ENCODE measurements around the gene TANGO2. TPM values are rescaled to one million over a fixed set of nuclear protein-coding genes. Genes with fewer than 3 reads are reported as not detected.

Gene TANGO2
- total RNA-seq, 2 experiments from 2014 or later: 15.7 to 18.3 TPM

- peaks cover 9% of the 10 kb centered on the region for H3K9me3 Mint-ChIP-seq
- intact Hi-C loops (cut with micrococcal nuclease): no loop called here
- no peak for TF ChIP-seq CTCF (IDR thresholded peaks at IDR 0.05)
- CTCF ChIA-PET: no interaction called here
- H3K27ac Mint-ChIP-seq: no peak overlapping the region
- no peak for ATAC-seq
- POLR2A ChIA-PET: no interaction called here
- no peaks in the 10 kb centered on the region for H3K4me1 Mint-ChIP-seq (ENCODE audit: low read depth)
- DNase-seq: no peak
- no peaks in the 10 kb centered on the region for H3K27me3 Mint-ChIP-seq
- no peaks in the 10 kb centered on the region for H3K36me3 Mint-ChIP-seq (ENCODE audit: low read depth)
- H3K4me3 Mint-ChIP-seq: no peak overlapping the region
Observed at GRCh38 chr22:20000246-20001081, 20.4 kb upstream of the TANGO2 start.

- H3K9me3 Mint-ChIP-seq: peaks cover 9% of the 10 kb centered on the region
- ChIA-PET POLR2A (no interaction called here), CTCF (interaction anchor here (1.1 kb wide), 1 partner anchor 271 kb away, joined by 3 read pairs; no protein-coding TSS in a partner anchor)
- H3K4me1 Mint-ChIP-seq (ENCODE audit: low read depth): no peaks in the 10 kb centered on the region
- H3K36me3 Mint-ChIP-seq (ENCODE audit: low read depth): no peaks in the 10 kb centered on the region
- no peak for ATAC-seq
- no peak overlapping the region for H3K4me3 Mint-ChIP-seq
- no peak for TF ChIP-seq CTCF (IDR thresholded peaks at IDR 0.05)
- intact Hi-C loops (cut with micrococcal nuclease): no loop called here
- no peak for DNase-seq
- no peaks in the 10 kb centered on the region for H3K27me3 Mint-ChIP-seq
- H3K27ac Mint-ChIP-seq: no peak overlapping the region
Observed at GRCh38 chr22:20001082-20001638, 19.8 kb upstream of the TANGO2 start.

- ChIA-PET POLR2A (no interaction called here), CTCF (interaction anchor here (1.1 kb wide), 1 partner anchor 272 kb away, joined by 3 read pairs; no protein-coding TSS in a partner anchor)
- DNase-seq: no peak
- Mint-ChIP-seq H3K9me3 (peaks cover 9% of the 10 kb centered on the region), H3K36me3 (ENCODE audit: low read depth) (no peaks in the 10 kb centered on the region), H3K4me3 (no peak overlapping the region), H3K4me1 (ENCODE audit: low read depth) (no peaks in the 10 kb centered on the region), H3K27me3 (no peaks in the 10 kb centered on the region), H3K27ac (no peak overlapping the region)
- intact Hi-C loops (cut with micrococcal nuclease): no loop called here
- ATAC-seq: no peak
- TF ChIP-seq CTCF (IDR thresholded peaks at IDR 0.05): no peak
Observed at GRCh38 chr22:20002128-20002527, 18.8 kb upstream of the TANGO2 start.

GRCh38 chr22:20002636-20003035 lies 18.3 kb upstream of the TANGO2 start:
- H3K27ac Mint-ChIP-seq: no peak overlapping the region
- CTCF ChIA-PET: interaction anchor here (2.0 kb wide), 1 partner anchor 11 kb away, joined by 11 read pairs; no protein-coding TSS in a partner anchor
- peaks cover 9% of the 10 kb centered on the region for H3K9me3 Mint-ChIP-seq
- no peak overlapping the region for H3K4me3 Mint-ChIP-seq
- intact Hi-C loops (cut with micrococcal nuclease): no loop called here
- ATAC-seq (no peak), DNase-seq (no peak)
- no peaks in the 10 kb centered on the region for H3K4me1 Mint-ChIP-seq (ENCODE audit: low read depth)
- H3K36me3 Mint-ChIP-seq (ENCODE audit: low read depth): no peaks in the 10 kb centered on the region
- H3K27me3 Mint-ChIP-seq: no peaks in the 10 kb centered on the region
- TF ChIP-seq CTCF (IDR thresholded peaks at IDR 0.05): no peak
- POLR2A ChIA-PET: interaction anchor here (1.0 kb wide), 1 partner anchor 32 kb away, joined by 3 read pairs; no protein-coding TSS in a partner anchor

GRCh38 chr22:20003304-20003703 lies 17.6 kb upstream of the TANGO2 start:
- no peak for DNase-seq
- H3K27ac Mint-ChIP-seq: no peak overlapping the region
- CTCF ChIA-PET: interaction anchor here (2.0 kb wide), 1 partner anchor 10 kb away, joined by 11 read pairs; no protein-coding TSS in a partner anchor

More at GRCh38 chr22:20003304-20003703, 17.6 kb upstream of the TANGO2 start:
- POLR2A ChIA-PET: interaction anchor here (1.0 kb wide), 1 partner anchor 32 kb away, joined by 3 read pairs; no protein-coding TSS in a partner anchor
- H3K36me3 Mint-ChIP-seq (ENCODE audit: low read depth): no peaks in the 10 kb centered on the region
- no peak overlapping the region for H3K4me3 Mint-ChIP-seq
- H3K9me3 Mint-ChIP-seq: peaks cover 9% of the 10 kb centered on the region
- no peaks in the 10 kb centered on the region for H3K4me1 Mint-ChIP-seq (ENCODE audit: low read depth)
- TF ChIP-seq CTCF (IDR thresholded peaks at IDR 0.05): no peak
- intact Hi-C loops (cut with micrococcal nuclease): no loop called here
- ATAC-seq: no peak
- H3K27me3 Mint-ChIP-seq: no peaks in the 10 kb centered on the region

Data from activated CD8-positive, alpha-beta T cell treated with anti-CD3 and anti-CD28 coated beads for 36 hours (primary cell).